Measurements from ENCODE around the gene HPSE2. TPM values are rescaled to one million over a fixed set of nuclear protein-coding genes. Genes with fewer than 3 reads are reported as not detected.

HPSE2 gene
- total RNA-seq, 1 experiment from 2014 or later, result 0.05 TPM

GRCh38 chr10:99234041-99234790 lies 1.4 kb downstream of the HPSE2 start (continued):
- TF ChIP-seq CTCF (IDR thresholded peaks at IDR 0.05 in 2 of 3, conservative IDR thresholded peaks at IDR 0.05 in 1 of 3; ENCODE audit: borderline replicate concordance in 1 of 3, insufficient read depth in 1 of 3, low read depth in 2 of 3, low read length in 2 of 3) (no peak), SIN3A (IDR thresholded peaks at IDR 0.05; ENCODE audit: low read depth) (no peak), SRF (IDR thresholded peaks at IDR 0.05; ENCODE audit: low read depth) (no peak), ELF1 (IDR thresholded peaks at IDR 0.05; ENCODE audit: borderline replicate concordance, low read depth) (no peak)

- H3K9me2 ChIP-seq (ENCODE audit: insufficient read depth), result no peaks in the 10 kb centered on the region
- no peak overlapping the region for H3K27ac ChIP-seq (ENCODE audit: low read depth, low read length)
- H3K4me1 ChIP-seq (ENCODE audit: control insufficient read depth in 1 of 2, insufficient read depth in 2 of 2, low read length in 2 of 2), result no peaks in the 10 kb centered on the region
- peaks cover 56% of the 10 kb centered on the region for H3K27me3 ChIP-seq (ENCODE audit: insufficient read depth, low read length)
- H3K9ac ChIP-seq (ENCODE audit: low read length), result no peak overlapping the region
- no peaks in the 10 kb centered on the region for H4K20me1 ChIP-seq (ENCODE audit: insufficient read depth)
- no peak overlapping the region for H3K4me3 ChIP-seq (replicated peaks in 1 of 2; ENCODE audit: low read depth in 1 of 2, low read length in 2 of 2)
- no peaks in the 10 kb centered on the region for H3K79me2 ChIP-seq (ENCODE audit: insufficient read depth, low read length)
- no TSS peak for BruUV-seq (replicated peaks)
- no peaks in the 10 kb centered on the region for H3K9me3 ChIP-seq (ENCODE audit: control insufficient read depth in 1 of 2, insufficient read depth in 1 of 2, low read depth in 1 of 2, low read length in 2 of 2)
- CTCF ChIA-PET, result no interaction called here
- POLR2A ChIA-PET, result no interaction called here
- no peak for DNase-seq (ENCODE audit: low read depth, low spot score)
- H3K4me2 ChIP-seq (ENCODE audit: low read length), result no peak overlapping the region
- ATAC-seq, result no peak
- intact Hi-C loops (cut with micrococcal nuclease), result no loop called here
- H3K36me3 ChIP-seq (ENCODE audit: control insufficient read depth in 1 of 2, insufficient read depth in 2 of 2, low read length in 2 of 2), result no peaks in the 10 kb centered on the region
- RAD21 ChIA-PET (ENCODE audit: low non-redundant PET in 1 of 2, low total read pairs in 2 of 2, uncharacterized antibody in 2 of 2, unreplicated experiment in 2 of 2), result no interaction called here
- no peak for TF ChIP-seq RAD21 (IDR thresholded peaks at IDR 0.05; ENCODE audit: low read depth)
- no peak for TF ChIP-seq YY1 (IDR thresholded peaks at IDR 0.05; ENCODE audit: extremely low read depth, insufficient replicate concordance, low read depth, low read length)
- no peak for TF ChIP-seq CTCF (IDR thresholded peaks at IDR 0.05 in 2 of 3, conservative IDR thresholded peaks at IDR 0.05 in 1 of 3; ENCODE audit: borderline replicate concordance in 1 of 3, insufficient read depth in 1 of 3, low read depth in 2 of 3, low read length in 2 of 3)
- TF ChIP-seq EZH2phosphoT487 (IDR thresholded peaks at IDR 0.05; ENCODE audit: borderline replicate concordance), result no peak
- no peak overlapping the region for H2AFZ ChIP-seq (ENCODE audit: low read depth, low read length, poor library complexity, severe bottlenecking)
These were observed 2.0 kb downstream of the HPSE2 start for GRCh38 chr10:99233689-99234037.

Measured in HCT116 (cell line).